ENCODE data around the gene ATP6AP2.

The ATP6AP2 gene

GRCh38 chrX:40623665-40624064, 42.9 kb downstream of the ATP6AP2 start:
- H3K4me3 ChIP-seq (ENCODE audit: low read depth, low read length): no peak overlapping the region
- TF ChIP-seq CTCF (IDR thresholded peaks at IDR 0.05; ENCODE audit: control insufficient read depth, extremely low read depth, insufficient read depth): no peak
- no peak for DNase-seq (ENCODE audit: low read depth)

GRCh38 chrX:40625294-40625693, 44.5 kb downstream of the ATP6AP2 start:
- DNase-seq (ENCODE audit: low read depth): no peak
- no peak for TF ChIP-seq CTCF (IDR thresholded peaks at IDR 0.05; ENCODE audit: control insufficient read depth, extremely low read depth, insufficient read depth)
- H3K4me3 ChIP-seq (ENCODE audit: low read depth, low read length): no peak overlapping the region

- no peak for DNase-seq (ENCODE audit: low read depth)
- H3K4me3 ChIP-seq (ENCODE audit: low read depth, low read length): no peak overlapping the region
- TF ChIP-seq CTCF (IDR thresholded peaks at IDR 0.05; ENCODE audit: control insufficient read depth, extremely low read depth, insufficient read depth): no peak
Measured at GRCh38 chrX:40628506-40628905, 47.7 kb downstream of the ATP6AP2 start.

GRCh38 chrX:40632199-40632598, 51.4 kb downstream of the ATP6AP2 start:
- DNase-seq (ENCODE audit: low read depth): no peak
- no peak for TF ChIP-seq CTCF (IDR thresholded peaks at IDR 0.05; ENCODE audit: control insufficient read depth, extremely low read depth, insufficient read depth)

GRCh38 chrX:40637687-40638086, 56.9 kb downstream of the ATP6AP2 start:
- TF ChIP-seq CTCF (IDR thresholded peaks at IDR 0.05; ENCODE audit: control insufficient read depth, extremely low read depth, insufficient read depth): no peak
- no peak overlapping the region for H3K4me3 ChIP-seq (ENCODE audit: low read depth, low read length)
- DNase-seq (ENCODE audit: low read depth): no peak

More at GRCh38 chrX:40632199-40632598, 51.4 kb downstream of the ATP6AP2 start:
- H3K4me3 ChIP-seq (ENCODE audit: low read depth, low read length): no peak overlapping the region

- no peak for TF ChIP-seq CTCF (IDR thresholded peaks at IDR 0.05; ENCODE audit: control insufficient read depth, extremely low read depth, insufficient read depth)
- no peak for DNase-seq (ENCODE audit: low read depth)
- no peak overlapping the region for H3K4me3 ChIP-seq (ENCODE audit: low read depth, low read length)
Measured at GRCh38 chrX:40644176-40644575, 63.4 kb downstream of the ATP6AP2 start.

- no peak overlapping the region for H3K4me3 ChIP-seq (ENCODE audit: low read depth, low read length)
- TF ChIP-seq CTCF (IDR thresholded peaks at IDR 0.05; ENCODE audit: control insufficient read depth, extremely low read depth, insufficient read depth): no peak
- DNase-seq (ENCODE audit: low read depth): no peak
Measured at GRCh38 chrX:40644821-40645358, 64.1 kb downstream of the ATP6AP2 start.

Data from LNCaP clone FGC (cell line).